K562 (cell line): ENCODE measurements around the gene RNF19B.

ENCODE experiments used
- FOXA3 ChIP-seq, 2 experiments: fragments of 450-650 bp in 1 of 2; sonication (generic) in 1 of 2; formaldehyde crosslinking; IDR thresholded peaks in 1 of 2; conservative IDR thresholded peaks in 1 of 2; 2 replicates each; pipeline versions ENCODE4 v1.4.0 to v1.8.0; 2020 to 2022; ENCODE audit warnings: mild to moderate bottlenecking in 2 of 2, missing genetic modification reagents in 1 of 2
- LEF1 ChIP-seq: fragments of 450-650 bp; IDR thresholded peaks from 2 replicates; pipeline ENCODE4 v1.6.1; 2016; ENCODE audit warnings: mild to moderate bottlenecking
- MNT ChIP-seq, 2 experiments: fragments of 450-650 bp; conservative IDR thresholded peaks; 2 replicates each; pipeline ENCODE4 v1.6.1; 2017; ENCODE audit warnings: mild to moderate bottlenecking in 2 of 2, moderate library complexity in 2 of 2
- NR2C2 ChIP-seq, 2 experiments: fragments of 200-800 bp in 1 of 2; sonication (Bioruptor generic) in 1 of 2; sonication (generic) in 1 of 2; formaldehyde crosslinking in 1 of 2; IDR thresholded peaks; 2 replicates each; pipeline versions ENCODE4 v1.6.1 to v1.8.0; 2016 to 2022; ENCODE audit warnings: mild to moderate bottlenecking in 1 of 2, missing compliant biosample characterization in 1 of 2, missing genetic modification characterization in 1 of 2, missing genetic modification reagents in 1 of 2
- TCF7L2 ChIP-seq: fragments of 150-350 bp; IDR thresholded peaks from 2 replicates; pipeline ENCODE4 v1.6.1; 2016; ENCODE audit warnings: low read depth, mild to moderate bottlenecking, low read length, moderate library complexity

DNA sequence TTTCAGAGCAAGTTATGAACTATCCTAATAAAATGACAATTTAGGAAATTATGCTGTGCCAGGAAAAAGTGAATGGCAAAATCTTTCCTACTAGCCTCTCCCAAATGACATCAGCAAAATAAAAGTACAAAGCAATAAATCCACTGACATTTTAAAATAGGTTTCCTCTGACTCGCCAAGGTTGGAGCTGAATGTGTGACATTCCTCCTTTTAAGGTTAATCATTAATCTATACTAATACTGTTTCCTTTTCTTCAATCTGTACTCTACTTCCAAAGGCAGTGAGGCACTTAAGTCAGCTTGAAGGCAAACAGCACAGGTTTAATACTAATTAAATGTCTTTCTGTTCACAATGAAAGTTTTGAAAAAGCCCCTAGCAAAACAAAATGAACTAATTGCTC, 15.7 kb downstream of the RNF19B start:
- no peak for TF ChIP-seq FOXA3 (CRISPR knock-in tag; conservative IDR thresholded peaks at IDR 0.05 in 1 of 2, IDR thresholded peaks at IDR 0.05 in 1 of 2)
- TF ChIP-seq TCF7L2, result no peak
- TF ChIP-seq LEF1, result no peak
- no peak for TF ChIP-seq NR2C2 (CRISPR knock-in tag; IDR thresholded peaks at IDR 0.05)
- no peak for TF ChIP-seq NR2C2 (tag; IDR thresholded peaks at IDR 0.05)
- TF ChIP-seq MNT (conservative IDR thresholded peaks at IDR 0.05), result no peak
